GM21526 (cell line): Measurements from ENCODE around the gene PARP11.

ENCODE experiments used
- ATAC-seq: cut with Tn5 transposase; IDR thresholded peaks from one replicate; pipeline ENCODE4 v1.9.1; 2021; ENCODE audit warnings: moderate library complexity; ENCODE audit not compliant: unreplicated experiment, low FRiP score

The PARP11 gene

GRCh38 chr12:3828888-3829287 lies 44.3 kb downstream of the PARP11 start:
- ATAC-seq = no peak

- no peak for ATAC-seq
Measured at GRCh38 chr12:3827301-3828000, 45.7 kb downstream of the PARP11 start.

GRCh38 chr12:3821441-3821840 lies 51.8 kb downstream of the PARP11 start:
- ATAC-seq = no peak

- ATAC-seq = no peak
Measured at GRCh38 chr12:3820122-3820521, 53.1 kb downstream of the PARP11 start.

GRCh38 chr12:3816266-3816665 lies 56.9 kb downstream of the PARP11 start:
- no peak for ATAC-seq

GRCh38 chr12:3815094-3815766 lies 58.0 kb downstream of the PARP11 start:
- ATAC-seq = no peak

- ATAC-seq = no peak
Measured at GRCh38 chr12:3810540-3810939, 62.7 kb downstream of the PARP11 start.

- no peak for ATAC-seq
Measured at GRCh38 chr12:3810016-3810370, 63.2 kb downstream of the PARP11 start.

- no peak for ATAC-seq
Measured at GRCh38 chr12:3809357-3810015, 63.7 kb downstream of the PARP11 start.

GRCh38 chr12:3805077-3805476 lies 68.1 kb downstream of the PARP11 start:
- no peak for ATAC-seq

- ATAC-seq = no peak
Measured at GRCh38 chr12:3803865-3804472, 69.2 kb downstream of the PARP11 start.

GRCh38 chr12:3802721-3803120 lies 70.5 kb downstream of the PARP11 start:
- no peak for ATAC-seq

- no peak for ATAC-seq
Measured at GRCh38 chr12:3797531-3798048, 75.6 kb downstream of the PARP11 start.

GRCh38 chr12:3795492-3796133 lies 77.6 kb downstream of the PARP11 start:
- ATAC-seq = no peak

GRCh38 chr12:3795066-3795465 lies 78.1 kb downstream of the PARP11 start:
- no peak for ATAC-seq

GRCh38 chr12:3792623-3793288 lies 80.4 kb downstream of the PARP11 start:
- ATAC-seq = no peak

- ATAC-seq = no peak
Measured at GRCh38 chr12:3791256-3791874, 81.8 kb downstream of the PARP11 start.

- no peak for ATAC-seq
Measured at GRCh38 chr12:3790642-3791041, 82.6 kb downstream of the PARP11 start.

GRCh38 chr12:3789838-3790237 lies 83.4 kb downstream of the PARP11 start:
- no peak for ATAC-seq
